IPS-20b (cell line): Measurements from ENCODE around the gene PTCD2.

Experiments
- H3K27ac ChIP-seq: one replicate; pipeline ENCODE4 v1.5.1; 2013; ENCODE audit warnings: low read length
- H3K27me3 ChIP-seq: 2 replicates; pipeline ENCODE4 v1.6.1; 2013; ENCODE audit warnings: mild to moderate bottlenecking, low read length, inconsistent platforms; ENCODE audit not compliant: insufficient read depth
- H3K36me3 ChIP-seq: 2 replicates; pipeline ENCODE4 v1.6.1; 2013; ENCODE audit warnings: low read depth, mild to moderate bottlenecking, inconsistent platforms, low read length, moderate library complexity; ENCODE audit not compliant: insufficient read depth
- H3K4me1 ChIP-seq: 2 replicates; pipeline ENCODE4 v1.6.1; 2013; ENCODE audit warnings: mild to moderate bottlenecking, control low read depth, inconsistent platforms, low read length, moderate library complexity; ENCODE audit not compliant: insufficient read depth
- H3K4me3 ChIP-seq: 2 replicates; pipeline ENCODE4 v1.5.1; 2013; ENCODE audit warnings: mild to moderate bottlenecking, low read length, inconsistent platforms
- H3K9ac ChIP-seq: 2 replicates; pipeline ENCODE4 v1.6.1; 2013; ENCODE audit warnings: low read depth, mild to moderate bottlenecking, inconsistent platforms, low read length, moderate library complexity
- H3K9me3 ChIP-seq: 2 replicates; pipeline ENCODE4 v1.6.1; 2013; ENCODE audit warnings: mild to moderate bottlenecking, low read depth, low read length, inconsistent platforms; ENCODE audit not compliant: insufficient read depth

The PTCD2 gene

DNA sequence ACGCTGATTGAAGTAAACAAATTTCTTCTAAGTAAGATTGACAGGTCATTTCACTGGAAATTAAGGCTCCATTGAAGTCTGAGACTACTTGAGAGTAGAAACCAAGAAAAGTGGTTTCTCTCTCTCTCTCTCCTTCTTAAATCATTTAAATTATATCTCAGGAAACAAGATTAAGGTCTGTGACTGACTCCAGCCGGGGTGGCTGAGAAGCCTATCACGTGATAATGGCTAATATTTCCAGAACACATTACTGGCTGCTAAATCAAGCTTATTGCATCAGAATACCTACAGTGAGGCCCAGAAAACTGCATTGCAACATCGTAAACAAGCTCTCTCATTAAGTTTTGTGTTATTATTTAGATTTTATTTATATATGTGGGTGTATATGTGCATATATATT is 88.4 kb downstream of the PTCD2 start:
- Histone ChIP-seq H3K4me1 (no peaks in the 10 kb centered on the region), H3K4me3 (no peak overlapping the region), H3K9ac (no peak overlapping the region), H3K27ac (no peak overlapping the region), H3K27me3 (no peaks in the 10 kb centered on the region), H3K9me3 (no peaks in the 10 kb centered on the region), H3K36me3 (no peaks in the 10 kb centered on the region)

GRCh38 chr5:72410688-72411295 is 90.6 kb downstream of the PTCD2 start:
- no peak overlapping the region for H3K4me3 ChIP-seq
- no peaks in the 10 kb centered on the region for H3K9me3 ChIP-seq
- no peaks in the 10 kb centered on the region for H3K27me3 ChIP-seq
- H3K27ac ChIP-seq: no peak overlapping the region
- no peaks in the 10 kb centered on the region for H3K4me1 ChIP-seq
- H3K9ac ChIP-seq: no peak overlapping the region
- no peaks in the 10 kb centered on the region for H3K36me3 ChIP-seq

GRCh38 chr5:72412283-72413055 is 92.3 kb downstream of the PTCD2 start:
- Histone ChIP-seq H3K4me3 (no peak overlapping the region), H3K4me1 (no peaks in the 10 kb centered on the region), H3K9ac (no peak overlapping the region), H3K9me3 (no peaks in the 10 kb centered on the region), H3K27me3 (no peaks in the 10 kb centered on the region), H3K36me3 (no peaks in the 10 kb centered on the region), H3K27ac (no peak overlapping the region)

DNA sequence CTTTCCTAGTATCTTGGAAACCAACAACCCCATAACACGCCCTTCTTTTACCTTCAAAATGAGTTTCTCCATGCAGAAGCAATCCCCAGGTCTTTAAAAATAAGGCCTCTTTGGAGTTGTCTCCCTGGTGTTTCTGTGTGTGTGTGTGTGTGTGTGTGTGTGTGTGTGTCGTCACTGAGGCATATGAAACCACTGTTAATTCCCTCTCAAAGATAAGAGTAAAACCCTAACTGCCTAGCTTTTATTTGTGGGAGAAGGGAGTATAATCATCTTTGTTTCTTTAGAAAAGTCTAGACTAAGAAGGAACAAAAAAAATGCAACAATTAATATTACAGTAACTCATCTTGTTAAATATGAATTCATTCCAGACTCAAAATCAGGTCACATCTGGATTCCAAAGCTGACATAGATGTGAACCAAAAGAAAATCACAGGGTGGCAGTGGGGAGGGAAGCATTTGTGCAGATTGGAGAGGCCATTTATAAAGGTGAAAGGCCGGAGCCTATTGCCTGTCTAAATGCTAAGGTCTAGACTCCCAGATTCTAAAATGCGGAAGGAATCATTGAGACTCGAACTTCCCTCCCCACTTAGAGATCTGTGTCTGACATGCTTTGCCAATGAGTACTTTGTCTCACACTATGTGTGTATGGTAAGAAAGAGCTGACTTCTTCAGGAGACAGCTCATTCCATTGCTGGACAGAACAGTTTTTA is 95.6 kb downstream of the PTCD2 start:
- no peaks in the 10 kb centered on the region for H3K9me3 ChIP-seq
- H3K9ac ChIP-seq: no peak overlapping the region
- H3K4me3 ChIP-seq: no peak overlapping the region
- H3K36me3 ChIP-seq: no peaks in the 10 kb centered on the region
- H3K27me3 ChIP-seq: no peaks in the 10 kb centered on the region
- no peaks in the 10 kb centered on the region for H3K4me1 ChIP-seq
- H3K27ac ChIP-seq: no peak overlapping the region

GRCh38 chr5:72417333-72418062 is 97.3 kb downstream of the PTCD2 start:
- no peak overlapping the region for H3K27ac ChIP-seq
- H3K4me3 ChIP-seq: no peak overlapping the region
- no peaks in the 10 kb centered on the region for H3K36me3 ChIP-seq
- no peaks in the 10 kb centered on the region for H3K4me1 ChIP-seq
- H3K9ac ChIP-seq: no peak overlapping the region
- no peaks in the 10 kb centered on the region for H3K9me3 ChIP-seq
- no peaks in the 10 kb centered on the region for H3K27me3 ChIP-seq
